ENCODE results near the gene SCG2.

SCG2 gene

DNA sequence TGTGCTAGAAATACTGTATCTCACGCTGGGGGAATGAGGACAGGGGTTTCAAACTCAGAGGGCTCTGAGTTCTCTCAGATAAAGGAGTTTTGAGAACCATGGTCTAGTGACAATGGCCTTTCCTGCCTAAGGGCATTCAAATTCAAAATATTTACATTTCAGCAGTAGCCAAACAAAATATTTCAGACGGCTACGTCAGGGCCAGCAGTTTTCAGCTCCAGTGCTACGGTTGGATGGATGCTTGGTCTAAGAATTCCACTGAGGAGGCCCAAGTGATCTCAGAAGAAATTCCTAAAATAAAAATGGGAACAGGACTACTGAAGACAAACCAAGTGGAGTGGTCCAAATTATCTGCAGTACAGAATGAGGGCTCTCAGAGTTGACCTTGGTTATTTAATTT, 41.1 kb upstream of the SCG2 start:
- TF ChIP-seq, protein P1, sequence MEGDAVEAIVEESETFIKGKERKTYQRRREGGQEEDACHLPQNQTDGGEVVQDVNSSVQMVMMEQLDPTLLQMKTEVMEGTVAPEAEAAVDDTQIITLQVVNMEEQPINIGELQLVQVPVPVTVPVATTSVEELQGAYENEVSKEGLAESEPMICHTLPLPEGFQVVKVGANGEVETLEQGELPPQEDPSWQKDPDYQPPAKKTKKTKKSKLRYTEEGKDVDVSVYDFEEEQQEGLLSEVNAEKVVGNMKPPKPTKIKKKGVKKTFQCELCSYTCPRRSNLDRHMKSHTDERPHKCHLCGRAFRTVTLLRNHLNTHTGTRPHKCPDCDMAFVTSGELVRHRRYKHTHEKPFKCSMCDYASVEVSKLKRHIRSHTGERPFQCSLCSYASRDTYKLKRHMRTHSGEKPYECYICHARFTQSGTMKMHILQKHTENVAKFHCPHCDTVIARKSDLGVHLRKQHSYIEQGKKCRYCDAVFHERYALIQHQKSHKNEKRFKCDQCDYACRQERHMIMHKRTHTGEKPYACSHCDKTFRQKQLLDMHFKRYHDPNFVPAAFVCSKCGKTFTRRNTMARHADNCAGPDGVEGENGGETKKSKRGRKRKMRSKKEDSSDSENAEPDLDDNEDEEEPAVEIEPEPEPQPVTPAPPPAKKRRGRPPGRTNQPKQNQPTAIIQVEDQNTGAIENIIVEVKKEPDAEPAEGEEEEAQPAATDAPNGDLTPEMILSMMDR (IDR thresholded peaks at IDR 0.05; ENCODE audit: insufficient read depth, low read length, missing control alignments) = no peak
- ChIA-PET POLR2A (no interaction called here), CTCF (no interaction called here)
- no peak overlapping the region for H3K4me3 ChIP-seq (ENCODE audit: low read depth, low read length)
- DNase-seq (ENCODE audit: low read depth, low spot score) = no peak

GRCh38 chr2:223642506-223642905, 40.3 kb upstream of the SCG2 start:
- POLR2A ChIA-PET = no interaction called here
- H3K4me3 ChIP-seq (ENCODE audit: low read depth, low read length) = no peak overlapping the region
- no peak for DNase-seq (ENCODE audit: low read depth, low spot score)
- CTCF ChIA-PET = no interaction called here
- TF ChIP-seq, protein P1 (IDR thresholded peaks at IDR 0.05; ENCODE audit: insufficient read depth, low read length, missing control alignments) = no peak

DNA sequence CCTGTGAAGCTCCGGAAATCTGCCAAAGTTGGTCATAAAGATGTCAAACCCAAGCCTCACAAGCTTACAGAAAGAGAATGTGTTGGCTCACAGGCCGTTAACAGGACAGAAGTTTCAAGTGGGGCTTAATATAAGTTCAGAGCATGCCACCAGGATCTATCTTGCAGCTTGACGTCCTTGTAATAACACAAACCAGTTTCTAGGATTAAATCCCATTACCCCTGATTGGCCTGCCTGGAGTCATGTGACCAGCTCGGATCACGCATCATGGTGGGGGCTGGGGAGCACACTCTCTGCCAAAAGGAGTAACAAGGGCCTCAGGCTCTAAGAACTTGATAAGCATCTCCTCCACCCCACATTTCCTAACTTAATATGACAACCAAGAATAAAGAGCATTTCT, 38.9 kb upstream of the SCG2 start:
- TF ChIP-seq, protein P1 (IDR thresholded peaks at IDR 0.05; ENCODE audit: insufficient read depth, low read length, missing control alignments) = no peak
- DNase-seq (ENCODE audit: low read depth, low spot score) = no peak
- ChIA-PET CTCF (no interaction called here), POLR2A (no interaction called here)
- no peak overlapping the region for H3K4me3 ChIP-seq (ENCODE audit: low read depth, low read length)

DNA sequence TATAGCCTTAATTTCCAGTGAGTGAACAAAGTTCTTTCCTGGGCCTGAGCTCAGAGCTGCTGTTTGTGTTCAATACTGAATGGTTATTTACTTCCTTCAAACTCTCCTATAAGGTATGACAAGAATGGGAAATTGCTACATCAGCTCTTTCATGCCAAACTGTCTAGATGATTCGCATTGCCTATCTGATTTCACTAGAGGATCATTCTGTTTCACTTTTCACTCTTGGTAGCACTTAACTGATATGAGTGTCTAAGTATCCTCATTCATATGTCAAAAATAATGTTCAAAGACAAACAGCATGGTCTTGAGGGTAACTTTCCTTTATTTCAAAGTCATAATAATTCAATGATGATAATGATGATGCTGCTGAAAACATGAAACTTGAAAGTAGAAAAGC, 32.9 kb upstream of the SCG2 start:
- ChIA-PET CTCF (interaction anchor here (1.4 kb wide), 1 partner anchor 11 kb away, joined by 4 read pairs; no protein-coding TSS in a partner anchor), POLR2A (no interaction called here)
- H3K4me3 ChIP-seq (ENCODE audit: low read depth, low read length) = no peak overlapping the region
- TF ChIP-seq, protein P1 (IDR thresholded peaks at IDR 0.05; ENCODE audit: insufficient read depth, low read length, missing control alignments) = no peak
- no peak for DNase-seq (ENCODE audit: low read depth, low spot score)

- no peak overlapping the region for H3K4me3 ChIP-seq (ENCODE audit: low read depth, low read length)
- ChIA-PET CTCF (no interaction called here), POLR2A (no interaction called here)
- no peak for DNase-seq (ENCODE audit: low read depth, low spot score)
- TF ChIP-seq, protein P1 (IDR thresholded peaks at IDR 0.05; ENCODE audit: insufficient read depth, low read length, missing control alignments) = no peak
These were observed 32.1 kb upstream of the SCG2 start for GRCh38 chr2:223634238-223634637.

DNA sequence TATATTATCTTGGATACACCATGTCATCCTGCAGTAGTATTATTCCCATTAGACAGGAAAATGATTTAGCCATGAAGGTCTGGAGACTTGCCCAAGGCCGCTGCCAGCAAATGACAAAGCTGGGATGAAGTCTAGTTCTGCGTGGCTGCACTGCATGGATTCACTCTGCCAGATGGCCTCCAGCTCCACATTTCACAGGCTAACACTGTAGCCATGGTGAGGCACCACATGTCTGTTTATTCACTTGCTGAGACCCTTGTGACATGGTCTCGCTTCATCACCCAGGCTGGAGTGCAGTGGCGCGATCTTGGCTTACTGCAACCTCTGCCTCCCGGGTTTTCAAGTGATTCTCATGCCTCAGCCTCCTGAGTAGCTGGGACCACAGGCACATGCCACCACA, 31.5 kb upstream of the SCG2 start:
- DNase-seq (ENCODE audit: low read depth, low spot score) = no peak

More for the DNA sequence above, 31.5 kb upstream of the SCG2 start:
- TF ChIP-seq, protein P1 (IDR thresholded peaks at IDR 0.05; ENCODE audit: insufficient read depth, low read length, missing control alignments) = no peak
- ChIA-PET CTCF (no interaction called here), POLR2A (no interaction called here)
- no peak overlapping the region for H3K4me3 ChIP-seq (ENCODE audit: low read depth, low read length)

Data from AG04449 (cell line).